Measurements from ENCODE around the gene GALNT18. TPM values are rescaled to one million over a fixed set of nuclear protein-coding genes. Genes with fewer than 3 reads are reported as not detected.

The GALNT18 gene
- polyA plus RNA-seq, 1 donor (not counting 4 experiments of a cell fraction or from before 2014, with no cell fraction given), result 27.2 TPM

GRCh38 chr11:11244470-11245080 lies 377.2 kb downstream of the GALNT18 start:
- no peaks in the 10 kb centered on the region for H3K9me3 ChIP-seq (ENCODE audit: control insufficient read depth, low read depth, low read length)
- H3K4me1 ChIP-seq (ENCODE audit: control insufficient read depth, extremely low read depth, insufficient read depth, low read length), result peaks cover 9% of the 10 kb centered on the region
- no peaks in the 10 kb centered on the region for H4K20me1 ChIP-seq (ENCODE audit: control insufficient read depth, extremely low read depth, insufficient read depth, low read length)
- no peak overlapping the region for H3K9ac ChIP-seq (ENCODE audit: control insufficient read depth, extremely low read depth, insufficient read depth, low read length)
- FAIRE-seq (no peak), DNase-seq (ENCODE audit: low read depth, low spot score) (no peak)
- dilution Hi-C loops (cut with MboI; ENCODE audit: extremely low pct_ligation_motif_present, low sequenced_read_pairs), result no loop called here
- no peak for TF ChIP-seq CTCF (optimal IDR thresholded peaks at IDR 0.05 in 1 of 3, IDR thresholded peaks at IDR 0.05 in 1 of 3, conservative IDR thresholded peaks at IDR 0.05 in 1 of 3; ENCODE audit: extremely low read depth in 1 of 3, insufficient read depth in 2 of 3, low read length in 3 of 3)
- no peak for TF ChIP-seq EZH2 (IDR thresholded peaks at IDR 0.05; ENCODE audit: low read length)
- H3K4me2 ChIP-seq (ENCODE audit: control insufficient read depth, extremely low read depth, insufficient read depth, low read depth, low read length), result no peak overlapping the region
- no peaks in the 10 kb centered on the region for H3K79me2 ChIP-seq (ENCODE audit: control insufficient read depth, insufficient read depth, low read length)
- H3K27me3 ChIP-seq (ENCODE audit: control insufficient read depth, extremely low read depth, insufficient read depth, low read length), result no peaks in the 10 kb centered on the region
- no peak overlapping the region for H3K4me3 ChIP-seq (ENCODE audit: control insufficient read depth in 2 of 3, extremely low read depth in 1 of 3, insufficient read depth in 2 of 3, low read depth in 1 of 3, low read length in 3 of 3)
- no peak overlapping the region for H3K27ac ChIP-seq (ENCODE audit: control insufficient read depth, insufficient read depth, low read length)
- H3K36me3 ChIP-seq (ENCODE audit: control insufficient read depth in 2 of 2, extremely low read depth in 1 of 2, insufficient read depth in 2 of 2, low read length in 2 of 2), result no peaks in the 10 kb centered on the region
- no peak overlapping the region for H2AFZ ChIP-seq (ENCODE audit: control insufficient read depth, low read length)
- H3K9me1 ChIP-seq (ENCODE audit: control insufficient read depth, extremely low read depth, insufficient read depth, low read length), result no peaks in the 10 kb centered on the region

GRCh38 chr11:11243590-11244469 lies 378.0 kb downstream of the GALNT18 start:
- Histone ChIP-seq H3K27ac (ENCODE audit: control insufficient read depth, insufficient read depth, low read length) (no peak overlapping the region), H2AFZ (ENCODE audit: control insufficient read depth, low read length) (no peak overlapping the region), H3K4me3 (ENCODE audit: control insufficient read depth in 2 of 3, extremely low read depth in 1 of 3, insufficient read depth in 2 of 3, low read depth in 1 of 3, low read length in 3 of 3) (no peak overlapping the region), H3K9ac (ENCODE audit: control insufficient read depth, extremely low read depth, insufficient read depth, low read length) (no peak overlapping the region), H3K27me3 (ENCODE audit: control insufficient read depth, extremely low read depth, insufficient read depth, low read length) (no peaks in the 10 kb centered on the region), H3K4me1 (ENCODE audit: control insufficient read depth, extremely low read depth, insufficient read depth, low read length) (peaks cover 9% of the 10 kb centered on the region), H4K20me1 (ENCODE audit: control insufficient read depth, extremely low read depth, insufficient read depth, low read length) (no peaks in the 10 kb centered on the region), H3K4me2 (ENCODE audit: control insufficient read depth, extremely low read depth, insufficient read depth, low read depth, low read length) (no peak overlapping the region), H3K9me1 (ENCODE audit: control insufficient read depth, extremely low read depth, insufficient read depth, low read length) (no peaks in the 10 kb centered on the region), H3K9me3 (ENCODE audit: control insufficient read depth, low read depth, low read length) (no peaks in the 10 kb centered on the region), H3K79me2 (ENCODE audit: control insufficient read depth, insufficient read depth, low read length) (no peaks in the 10 kb centered on the region), H3K36me3 (ENCODE audit: control insufficient read depth in 2 of 2, extremely low read depth in 1 of 2, insufficient read depth in 2 of 2, low read length in 2 of 2) (no peaks in the 10 kb centered on the region)
- dilution Hi-C loops (cut with MboI; ENCODE audit: extremely low pct_ligation_motif_present, low sequenced_read_pairs), result no loop called here
- FAIRE-seq (no peak), DNase-seq (ENCODE audit: low read depth, low spot score) (no peak)
- TF ChIP-seq CTCF (optimal IDR thresholded peaks at IDR 0.05 in 1 of 3, IDR thresholded peaks at IDR 0.05 in 1 of 3, conservative IDR thresholded peaks at IDR 0.05 in 1 of 3; ENCODE audit: extremely low read depth in 1 of 3, insufficient read depth in 2 of 3, low read length in 3 of 3) (no peak), EZH2 (IDR thresholded peaks at IDR 0.05; ENCODE audit: low read length) (no peak)

All from keratinocyte (primary cell).